ENCODE measurements around the gene VPS13C.

Gene VPS13C

GRCh38 chr15:61828008-61828407, 232.2 kb downstream of the VPS13C start:
- H3K4me3 ChIP-seq (ENCODE audit: low read depth in 1 of 2, low read length in 2 of 2): no peak overlapping the region
- H3K4me1 ChIP-seq (ENCODE audit: control insufficient read depth in 1 of 2, insufficient read depth in 2 of 2, low read length in 2 of 2): no peaks in the 10 kb centered on the region
- no peaks in the 10 kb centered on the region for H3K9me3 ChIP-seq (ENCODE audit: control insufficient read depth in 1 of 2, low read length in 2 of 2)
- no peaks in the 10 kb centered on the region for H3K27me3 ChIP-seq (ENCODE audit: low read depth, low read length)
- H3K27ac ChIP-seq (ENCODE audit: low read length): no peak overlapping the region
- no peaks in the 10 kb centered on the region for H3K36me3 ChIP-seq (ENCODE audit: control insufficient read depth in 1 of 2, insufficient read depth in 2 of 2, low read length in 2 of 2)

GRCh38 chr15:61827131-61827530, 233.1 kb downstream of the VPS13C start:
- no peaks in the 10 kb centered on the region for H3K9me3 ChIP-seq (ENCODE audit: control insufficient read depth in 1 of 2, low read length in 2 of 2)
- H3K27me3 ChIP-seq (ENCODE audit: low read depth, low read length): no peaks in the 10 kb centered on the region
- no peaks in the 10 kb centered on the region for H3K4me1 ChIP-seq (ENCODE audit: control insufficient read depth in 1 of 2, insufficient read depth in 2 of 2, low read length in 2 of 2)
- no peak overlapping the region for H3K4me3 ChIP-seq (ENCODE audit: low read depth in 1 of 2, low read length in 2 of 2)
- no peaks in the 10 kb centered on the region for H3K36me3 ChIP-seq (ENCODE audit: control insufficient read depth in 1 of 2, insufficient read depth in 2 of 2, low read length in 2 of 2)
- H3K27ac ChIP-seq (ENCODE audit: low read length): no peak overlapping the region

- H3K4me1 ChIP-seq (ENCODE audit: control insufficient read depth in 1 of 2, insufficient read depth in 2 of 2, low read length in 2 of 2): no peaks in the 10 kb centered on the region
- H3K4me3 ChIP-seq (ENCODE audit: low read depth in 1 of 2, low read length in 2 of 2): no peak overlapping the region
- no peaks in the 10 kb centered on the region for H3K9me3 ChIP-seq (ENCODE audit: control insufficient read depth in 1 of 2, low read length in 2 of 2)
- H3K27me3 ChIP-seq (ENCODE audit: low read depth, low read length): no peaks in the 10 kb centered on the region
- no peak overlapping the region for H3K27ac ChIP-seq (ENCODE audit: low read length)
- no peaks in the 10 kb centered on the region for H3K36me3 ChIP-seq (ENCODE audit: control insufficient read depth in 1 of 2, insufficient read depth in 2 of 2, low read length in 2 of 2)
These were observed 236.0 kb downstream of the VPS13C start for GRCh38 chr15:61824291-61824690.

GRCh38 chr15:61822511-61822910, 237.7 kb downstream of the VPS13C start:
- Histone ChIP-seq H3K27ac (ENCODE audit: low read length) (no peak overlapping the region), H3K4me3 (ENCODE audit: low read depth in 1 of 2, low read length in 2 of 2) (no peak overlapping the region), H3K36me3 (ENCODE audit: control insufficient read depth in 1 of 2, insufficient read depth in 2 of 2, low read length in 2 of 2) (no peaks in the 10 kb centered on the region), H3K4me1 (ENCODE audit: control insufficient read depth in 1 of 2, insufficient read depth in 2 of 2, low read length in 2 of 2) (no peaks in the 10 kb centered on the region), H3K9me3 (ENCODE audit: control insufficient read depth in 1 of 2, low read length in 2 of 2) (no peaks in the 10 kb centered on the region), H3K27me3 (ENCODE audit: low read depth, low read length) (no peaks in the 10 kb centered on the region)

- no peaks in the 10 kb centered on the region for H3K27me3 ChIP-seq (ENCODE audit: low read depth, low read length)
- H3K9me3 ChIP-seq (ENCODE audit: control insufficient read depth in 1 of 2, low read length in 2 of 2): no peaks in the 10 kb centered on the region
- H3K27ac ChIP-seq (ENCODE audit: low read length): no peak overlapping the region
- no peaks in the 10 kb centered on the region for H3K4me1 ChIP-seq (ENCODE audit: control insufficient read depth in 1 of 2, insufficient read depth in 2 of 2, low read length in 2 of 2)
- H3K4me3 ChIP-seq (ENCODE audit: low read depth in 1 of 2, low read length in 2 of 2): no peak overlapping the region
- H3K36me3 ChIP-seq (ENCODE audit: control insufficient read depth in 1 of 2, insufficient read depth in 2 of 2, low read length in 2 of 2): no peaks in the 10 kb centered on the region
These were observed 239.3 kb downstream of the VPS13C start for GRCh38 chr15:61820951-61821350.

GRCh38 chr15:61820212-61820611, 240.0 kb downstream of the VPS13C start:
- H3K27me3 ChIP-seq (ENCODE audit: low read depth, low read length): no peaks in the 10 kb centered on the region
- H3K27ac ChIP-seq (ENCODE audit: low read length): no peak overlapping the region
- no peaks in the 10 kb centered on the region for H3K36me3 ChIP-seq (ENCODE audit: control insufficient read depth in 1 of 2, insufficient read depth in 2 of 2, low read length in 2 of 2)
- no peak overlapping the region for H3K4me3 ChIP-seq (ENCODE audit: low read depth in 1 of 2, low read length in 2 of 2)
- no peaks in the 10 kb centered on the region for H3K4me1 ChIP-seq (ENCODE audit: control insufficient read depth in 1 of 2, insufficient read depth in 2 of 2, low read length in 2 of 2)
- no peaks in the 10 kb centered on the region for H3K9me3 ChIP-seq (ENCODE audit: control insufficient read depth in 1 of 2, low read length in 2 of 2)

- Histone ChIP-seq H3K27ac (ENCODE audit: low read length) (no peak overlapping the region), H3K9me3 (ENCODE audit: control insufficient read depth in 1 of 2, low read length in 2 of 2) (no peaks in the 10 kb centered on the region), H3K36me3 (ENCODE audit: control insufficient read depth in 1 of 2, insufficient read depth in 2 of 2, low read length in 2 of 2) (no peaks in the 10 kb centered on the region), H3K4me3 (ENCODE audit: low read depth in 1 of 2, low read length in 2 of 2) (no peak overlapping the region), H3K27me3 (ENCODE audit: low read depth, low read length) (no peaks in the 10 kb centered on the region), H3K4me1 (ENCODE audit: control insufficient read depth in 1 of 2, insufficient read depth in 2 of 2, low read length in 2 of 2) (no peaks in the 10 kb centered on the region)
These were observed 240.9 kb downstream of the VPS13C start for GRCh38 chr15:61819386-61819785.

- H3K4me1 ChIP-seq (ENCODE audit: control insufficient read depth in 1 of 2, insufficient read depth in 2 of 2, low read length in 2 of 2): no peaks in the 10 kb centered on the region
- H3K36me3 ChIP-seq (ENCODE audit: control insufficient read depth in 1 of 2, insufficient read depth in 2 of 2, low read length in 2 of 2): no peaks in the 10 kb centered on the region
- H3K9me3 ChIP-seq (ENCODE audit: control insufficient read depth in 1 of 2, low read length in 2 of 2): no peaks in the 10 kb centered on the region
- no peak overlapping the region for H3K4me3 ChIP-seq (ENCODE audit: low read depth in 1 of 2, low read length in 2 of 2)
- H3K27me3 ChIP-seq (ENCODE audit: low read depth, low read length): no peaks in the 10 kb centered on the region
- H3K27ac ChIP-seq (ENCODE audit: low read length): no peak overlapping the region
These were observed 241.4 kb downstream of the VPS13C start for GRCh38 chr15:61818801-61819200.

- Histone ChIP-seq H3K9me3 (ENCODE audit: control insufficient read depth in 1 of 2, low read length in 2 of 2) (no peaks in the 10 kb centered on the region), H3K4me1 (ENCODE audit: control insufficient read depth in 1 of 2, insufficient read depth in 2 of 2, low read length in 2 of 2) (no peaks in the 10 kb centered on the region), H3K36me3 (ENCODE audit: control insufficient read depth in 1 of 2, insufficient read depth in 2 of 2, low read length in 2 of 2) (no peaks in the 10 kb centered on the region), H3K27ac (ENCODE audit: low read length) (no peak overlapping the region), H3K27me3 (ENCODE audit: low read depth, low read length) (no peaks in the 10 kb centered on the region), H3K4me3 (ENCODE audit: low read depth in 1 of 2, low read length in 2 of 2) (no peak overlapping the region)
These were observed 243.4 kb downstream of the VPS13C start for GRCh38 chr15:61816856-61817255.

GRCh38 chr15:61815356-61816083, 244.7 kb downstream of the VPS13C start:
- Histone ChIP-seq H3K27ac (ENCODE audit: low read length) (no peak overlapping the region), H3K27me3 (ENCODE audit: low read depth, low read length) (no peaks in the 10 kb centered on the region), H3K4me1 (ENCODE audit: control insufficient read depth in 1 of 2, insufficient read depth in 2 of 2, low read length in 2 of 2) (no peaks in the 10 kb centered on the region), H3K4me3 (ENCODE audit: low read depth in 1 of 2, low read length in 2 of 2) (no peak overlapping the region), H3K36me3 (ENCODE audit: control insufficient read depth in 1 of 2, insufficient read depth in 2 of 2, low read length in 2 of 2) (no peaks in the 10 kb centered on the region), H3K9me3 (ENCODE audit: control insufficient read depth in 1 of 2, low read length in 2 of 2) (no peaks in the 10 kb centered on the region)

- H3K9me3 ChIP-seq (ENCODE audit: control insufficient read depth in 1 of 2, low read length in 2 of 2): no peaks in the 10 kb centered on the region
- no peaks in the 10 kb centered on the region for H3K4me1 ChIP-seq (ENCODE audit: control insufficient read depth in 1 of 2, insufficient read depth in 2 of 2, low read length in 2 of 2)
- H3K36me3 ChIP-seq (ENCODE audit: control insufficient read depth in 1 of 2, insufficient read depth in 2 of 2, low read length in 2 of 2): no peaks in the 10 kb centered on the region
- H3K27me3 ChIP-seq (ENCODE audit: low read depth, low read length): no peaks in the 10 kb centered on the region
- no peak overlapping the region for H3K27ac ChIP-seq (ENCODE audit: low read length)
- no peak overlapping the region for H3K4me3 ChIP-seq (ENCODE audit: low read depth in 1 of 2, low read length in 2 of 2)
These were observed 247.8 kb downstream of the VPS13C start for GRCh38 chr15:61812476-61812875.

GRCh38 chr15:61811952-61812351, 248.3 kb downstream of the VPS13C start:
- Histone ChIP-seq H3K27me3 (ENCODE audit: low read depth, low read length) (no peaks in the 10 kb centered on the region), H3K4me3 (ENCODE audit: low read depth in 1 of 2, low read length in 2 of 2) (no peak overlapping the region), H3K4me1 (ENCODE audit: control insufficient read depth in 1 of 2, insufficient read depth in 2 of 2, low read length in 2 of 2) (no peaks in the 10 kb centered on the region), H3K9me3 (ENCODE audit: control insufficient read depth in 1 of 2, low read length in 2 of 2) (no peaks in the 10 kb centered on the region), H3K36me3 (ENCODE audit: control insufficient read depth in 1 of 2, insufficient read depth in 2 of 2, low read length in 2 of 2) (no peaks in the 10 kb centered on the region), H3K27ac (ENCODE audit: low read length) (no peak overlapping the region)

All from muscle layer of duodenum (tissue), 2 donors.